Measurements from ENCODE around the gene TRIM13. TPM values are rescaled to one million over a fixed set of nuclear protein-coding genes. Genes with fewer than 3 reads are reported as not detected.

The TRIM13 gene
- total RNA-seq, 1 experiment from 2014 or later = 45.4 TPM

DNA sequence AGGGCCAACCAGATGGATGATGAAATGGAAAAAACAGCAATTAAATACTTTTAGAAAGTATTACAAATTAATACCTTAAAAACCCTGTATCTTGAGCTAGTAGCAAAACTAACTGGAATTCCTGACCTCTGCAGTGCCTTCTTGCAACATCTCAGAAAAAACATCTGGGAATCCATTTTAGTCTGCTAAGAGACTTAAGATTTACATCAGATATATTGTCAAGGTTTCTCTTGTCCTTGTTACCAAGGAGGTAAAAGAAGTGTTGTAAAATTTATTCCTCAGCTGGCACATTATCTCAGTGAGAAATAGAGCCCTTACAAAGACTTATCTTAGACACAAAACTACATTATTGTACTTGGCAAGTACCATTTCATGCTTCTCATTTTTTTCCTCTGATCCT lies 36.9 kb downstream of the TRIM13 start:
- Histone ChIP-seq H3K23ac (ENCODE audit: insufficient read length, low read depth, low read length) (no peak overlapping the region), H3K4me2 (ENCODE audit: insufficient read depth, insufficient read length, low read length) (no peak overlapping the region), H2BK120ac (ENCODE audit: low read depth, low read length, poor library complexity, severe bottlenecking) (no peak overlapping the region), H4K5ac (ENCODE audit: insufficient read length, low read depth, low read length) (no peak overlapping the region), H3K18ac (ENCODE audit: insufficient read length, low read depth, low read length) (no peak overlapping the region), H4K8ac (replicated peaks; ENCODE audit: insufficient read length, low read depth, low read length) (no peak overlapping the region), H4K91ac (ENCODE audit: insufficient read length, low read depth, low read length) (no peak overlapping the region), H2AFZ (ENCODE audit: low read length) (no peak overlapping the region), H2BK15ac (ENCODE audit: low read depth, low read length) (no peak overlapping the region), H2BK12ac (ENCODE audit: insufficient read length, low read depth, low read length) (no peak overlapping the region), H3K4me1 (ENCODE audit: insufficient read depth, low read length) (no peaks in the 10 kb centered on the region), H4K20me1 (ENCODE audit: control insufficient read depth, insufficient read depth, insufficient read length) (no peaks in the 10 kb centered on the region), H3K14ac (ENCODE audit: insufficient read depth, low read length) (no peak overlapping the region), H3K56ac (ENCODE audit: insufficient read length, low read depth, low read length) (no peak overlapping the region), H2AK5ac (ENCODE audit: insufficient read length, low read length) (no peak overlapping the region), H3K4ac (ENCODE audit: low read depth, low read length) (no peak overlapping the region), H3K27ac (ENCODE audit: insufficient read length, low read depth, low read length) (no peak overlapping the region), H3K27me3 (ENCODE audit: insufficient read depth, low read length) (no peaks in the 10 kb centered on the region), H3K79me2 (ENCODE audit: insufficient read depth, low read length) (no peaks in the 10 kb centered on the region), H3T11ph (ENCODE audit: low read length) (no peak overlapping the region), H3K23me2 (ENCODE audit: insufficient read length, low read depth, low read length, poor library complexity, severe bottlenecking) (no peaks in the 10 kb centered on the region), H2BK20ac (ENCODE audit: low read depth, low read length, poor library complexity, severe bottlenecking) (no peak overlapping the region), H3K79me1 (ENCODE audit: insufficient read depth, low read depth, low read length, poor library complexity, severe bottlenecking) (no peaks in the 10 kb centered on the region), H3K9ac (ENCODE audit: extremely low read depth, insufficient read length, low read length) (no peak overlapping the region), H2BK5ac (ENCODE audit: insufficient read length, low read length) (no peak overlapping the region), H3K9me3 (ENCODE audit: control insufficient read depth, low read depth, low read length) (no peaks in the 10 kb centered on the region)
- Mint-ChIP-seq H3K9me3 (no peaks in the 10 kb centered on the region), H3K4me3 (no peak overlapping the region), H3K36me3 (ENCODE audit: insufficient read depth in 1 of 3, low read depth in 3 of 3) (no peaks in the 10 kb centered on the region), H3K4me1 (peaks cover 0 to 7% of the 10 kb centered on the region in 2 experiments; a peak in 1 of 4 replicates), H3K27me3 (ENCODE audit: low read depth) (no peaks in the 10 kb centered on the region), H3K27ac (no peak overlapping the region)
- TF ChIP-seq, protein P1, sequence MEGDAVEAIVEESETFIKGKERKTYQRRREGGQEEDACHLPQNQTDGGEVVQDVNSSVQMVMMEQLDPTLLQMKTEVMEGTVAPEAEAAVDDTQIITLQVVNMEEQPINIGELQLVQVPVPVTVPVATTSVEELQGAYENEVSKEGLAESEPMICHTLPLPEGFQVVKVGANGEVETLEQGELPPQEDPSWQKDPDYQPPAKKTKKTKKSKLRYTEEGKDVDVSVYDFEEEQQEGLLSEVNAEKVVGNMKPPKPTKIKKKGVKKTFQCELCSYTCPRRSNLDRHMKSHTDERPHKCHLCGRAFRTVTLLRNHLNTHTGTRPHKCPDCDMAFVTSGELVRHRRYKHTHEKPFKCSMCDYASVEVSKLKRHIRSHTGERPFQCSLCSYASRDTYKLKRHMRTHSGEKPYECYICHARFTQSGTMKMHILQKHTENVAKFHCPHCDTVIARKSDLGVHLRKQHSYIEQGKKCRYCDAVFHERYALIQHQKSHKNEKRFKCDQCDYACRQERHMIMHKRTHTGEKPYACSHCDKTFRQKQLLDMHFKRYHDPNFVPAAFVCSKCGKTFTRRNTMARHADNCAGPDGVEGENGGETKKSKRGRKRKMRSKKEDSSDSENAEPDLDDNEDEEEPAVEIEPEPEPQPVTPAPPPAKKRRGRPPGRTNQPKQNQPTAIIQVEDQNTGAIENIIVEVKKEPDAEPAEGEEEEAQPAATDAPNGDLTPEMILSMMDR (conservative IDR thresholded peaks at IDR 0.05) = no peak
- no peak for DNase-seq
